ENCODE measurements around the gene KCNE1. TPM values are rescaled to one million over a fixed set of nuclear protein-coding genes. Genes with fewer than 3 reads are reported as not detected.
"Not testable (repeated sequence)": the region's sequence is repeated elsewhere in the genome, so short reads cannot be mapped to it uniquely, and the experiment has no call there.

The KCNE1 gene
- total RNA-seq, 2 experiments from 2014 or later, result 0.15 to 0.26 TPM

- H3K4me3 Mint-ChIP-seq; CTCF ChIA-PET; H3K36me3 Mint-ChIP-seq; H3K4me1 Mint-ChIP-seq; DNase-seq; H3K27ac Mint-ChIP-seq; H3K27me3 Mint-ChIP-seq; H3K9me3 Mint-ChIP-seq (ENCODE audit: low read depth); ATAC-seq: not testable (repeated sequence)
Observed at GRCh38 chr21:34483435-34483834, 28.6 kb downstream of the KCNE1 start.

DNA sequence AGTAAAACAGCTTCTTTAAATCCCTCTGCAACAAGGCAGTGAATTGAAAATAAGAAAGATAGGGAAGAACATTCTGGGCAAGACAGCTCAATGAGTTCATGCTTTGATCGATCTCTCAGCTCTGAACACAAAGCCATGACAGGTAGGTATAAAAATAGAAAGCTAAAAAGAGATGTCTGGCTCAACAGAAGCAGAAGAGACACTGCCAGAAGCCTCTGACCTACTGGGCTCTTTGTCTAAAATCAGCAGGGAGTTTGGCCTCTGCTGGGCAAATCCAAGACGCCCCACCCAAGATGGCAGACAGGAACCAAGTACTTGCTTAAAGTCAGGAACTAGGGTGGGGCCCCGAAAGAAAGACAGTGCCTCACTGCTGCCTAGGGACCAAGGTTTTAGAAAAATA lies 44.7 kb downstream of the KCNE1 start:
- H3K27ac Mint-ChIP-seq; DNase-seq; H3K9me3 Mint-ChIP-seq (ENCODE audit: low read depth); ATAC-seq; H3K27me3 Mint-ChIP-seq; H3K4me1 Mint-ChIP-seq; H3K36me3 Mint-ChIP-seq; CTCF ChIA-PET; H3K4me3 Mint-ChIP-seq: not testable (repeated sequence)

GRCh38 chr21:34459426-34459825 lies 52.6 kb downstream of the KCNE1 start:
- DNase-seq; ATAC-seq; CTCF ChIA-PET; H3K4me1 Mint-ChIP-seq; H3K27me3 Mint-ChIP-seq; H3K36me3 Mint-ChIP-seq; H3K9me3 Mint-ChIP-seq (ENCODE audit: low read depth); H3K4me3 Mint-ChIP-seq; H3K27ac Mint-ChIP-seq: not testable (repeated sequence)

DNA sequence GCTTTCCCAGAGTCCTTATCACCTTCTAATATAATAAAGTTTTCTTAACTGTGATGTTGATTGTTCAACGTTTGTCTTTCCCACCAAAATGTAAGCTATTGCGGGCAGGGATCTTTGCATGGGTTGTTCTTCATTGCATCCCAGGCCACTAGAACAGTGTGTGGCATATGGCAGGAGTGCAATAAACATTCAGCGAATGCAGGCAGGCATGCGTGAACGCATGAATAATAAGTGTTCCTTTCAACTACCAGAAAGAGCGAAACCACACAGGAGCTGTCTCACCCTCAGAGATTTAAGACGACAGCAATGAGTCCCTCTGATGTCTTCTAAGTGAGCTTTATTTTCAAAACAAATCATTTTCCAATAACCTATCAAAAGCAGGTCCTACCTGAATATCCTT lies 53.7 kb downstream of the KCNE1 start:
- ATAC-seq; H3K27me3 Mint-ChIP-seq; H3K36me3 Mint-ChIP-seq; DNase-seq; H3K27ac Mint-ChIP-seq; CTCF ChIA-PET; H3K4me1 Mint-ChIP-seq; H3K4me3 Mint-ChIP-seq; H3K9me3 Mint-ChIP-seq (ENCODE audit: low read depth): not testable (repeated sequence)

- H3K27me3 Mint-ChIP-seq; CTCF ChIA-PET; H3K4me1 Mint-ChIP-seq; H3K4me3 Mint-ChIP-seq; H3K36me3 Mint-ChIP-seq; ATAC-seq; DNase-seq; H3K9me3 Mint-ChIP-seq (ENCODE audit: low read depth); H3K27ac Mint-ChIP-seq: not testable (repeated sequence)
Observed at GRCh38 chr21:34456180-34456579, 55.8 kb downstream of the KCNE1 start.

DNA sequence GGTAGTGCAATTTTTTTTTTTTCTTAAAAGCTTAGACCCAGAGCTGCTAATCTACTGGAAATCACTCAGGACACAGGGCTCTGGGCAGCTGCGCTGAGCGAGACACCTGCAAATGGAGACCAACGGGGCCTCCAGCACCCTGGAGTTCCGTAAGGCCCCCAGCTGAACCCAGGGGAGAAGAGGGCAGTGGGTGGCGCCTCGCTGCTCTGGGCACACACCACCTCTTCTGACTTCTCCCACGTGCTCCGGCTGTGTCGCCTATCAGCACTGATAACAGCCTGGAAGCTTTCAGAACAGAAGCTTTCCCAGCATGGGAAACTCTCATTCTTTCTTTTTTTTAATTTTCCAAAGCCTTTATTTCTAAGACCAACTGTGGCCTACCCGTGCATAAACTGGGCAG lies 56.4 kb downstream of the KCNE1 start:
- H3K36me3 Mint-ChIP-seq; CTCF ChIA-PET; DNase-seq; H3K4me1 Mint-ChIP-seq; H3K9me3 Mint-ChIP-seq (ENCODE audit: low read depth); H3K27me3 Mint-ChIP-seq; H3K4me3 Mint-ChIP-seq; ATAC-seq; H3K27ac Mint-ChIP-seq: not testable (repeated sequence)

DNA sequence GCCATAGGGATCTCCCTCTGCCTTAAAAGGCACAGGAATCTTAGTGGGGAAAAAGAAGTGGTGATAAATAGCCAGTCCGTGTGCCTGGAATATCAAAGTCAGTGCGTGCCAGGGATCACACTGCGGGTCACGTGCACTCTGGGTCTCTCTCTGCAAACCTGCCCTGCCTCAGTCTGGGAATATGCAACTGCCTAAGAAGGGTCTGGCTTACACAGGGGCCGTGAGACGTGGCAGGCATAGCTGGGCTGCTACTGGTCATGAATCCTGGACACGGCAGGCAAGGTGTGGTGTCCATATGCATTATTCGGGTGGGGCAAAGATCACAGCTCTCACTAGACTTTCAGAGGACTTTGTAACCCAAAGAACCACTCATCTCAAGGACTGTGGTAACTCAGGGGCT lies 65.0 kb downstream of the KCNE1 start:
- not testable (repeated sequence) for ATAC-seq

GRCh38 chr21:34443486-34443885 lies 68.5 kb downstream of the KCNE1 start:
- CTCF ChIA-PET; H3K27me3 Mint-ChIP-seq; H3K4me3 Mint-ChIP-seq; DNase-seq; H3K27ac Mint-ChIP-seq; H3K36me3 Mint-ChIP-seq; H3K9me3 Mint-ChIP-seq (ENCODE audit: low read depth); ATAC-seq; H3K4me1 Mint-ChIP-seq: not testable (repeated sequence)

More for the DNA sequence above, 65.0 kb downstream of the KCNE1 start:
- H3K27me3 Mint-ChIP-seq; H3K4me3 Mint-ChIP-seq; H3K9me3 Mint-ChIP-seq (ENCODE audit: low read depth); DNase-seq; H3K4me1 Mint-ChIP-seq; H3K27ac Mint-ChIP-seq; H3K36me3 Mint-ChIP-seq; CTCF ChIA-PET: not testable (repeated sequence)

DNA sequence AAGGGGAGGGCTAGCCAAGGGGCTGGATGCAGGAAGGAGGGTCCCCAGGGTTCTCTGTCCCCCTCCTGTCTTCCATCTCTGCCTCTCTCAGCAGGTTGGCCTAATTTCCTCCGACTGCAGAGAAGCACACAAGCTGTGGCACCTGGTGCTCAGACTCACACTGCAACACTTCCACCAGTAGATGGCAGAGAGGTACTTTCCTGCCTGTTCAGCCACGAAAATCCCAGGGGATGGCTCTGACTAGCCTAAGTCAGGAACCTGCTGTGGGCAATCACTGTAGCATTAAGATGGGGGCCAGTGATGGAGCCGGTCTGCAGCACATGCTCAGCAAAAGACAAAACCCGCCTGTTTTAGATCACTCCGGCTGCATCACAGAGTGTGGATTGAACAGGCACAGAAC lies 82.3 kb downstream of the KCNE1 start:
- H3K9me3 Mint-ChIP-seq (ENCODE audit: low read depth); H3K4me1 Mint-ChIP-seq; DNase-seq; H3K27ac Mint-ChIP-seq; H3K36me3 Mint-ChIP-seq; H3K4me3 Mint-ChIP-seq; ATAC-seq; H3K27me3 Mint-ChIP-seq; CTCF ChIA-PET: not testable (repeated sequence)

DNA sequence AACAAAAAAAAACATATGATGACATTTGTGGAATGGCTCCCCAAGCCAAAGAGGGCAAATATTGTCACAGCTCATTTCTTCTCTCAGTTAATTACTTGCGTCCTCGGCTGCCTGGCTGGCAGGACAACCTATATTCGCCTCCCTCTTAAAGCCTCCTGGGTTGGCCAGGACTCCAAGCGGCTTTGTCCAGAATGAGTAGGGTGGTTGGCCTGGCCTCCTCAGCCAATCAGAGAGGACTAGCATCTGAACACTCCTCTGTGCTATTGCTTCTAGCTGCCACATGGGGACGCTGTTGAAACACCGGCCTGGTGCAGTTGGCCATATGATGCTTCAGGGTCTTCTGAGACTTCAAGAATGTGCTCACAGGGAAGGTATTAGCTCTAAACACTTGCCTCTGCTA lies 83.6 kb downstream of the KCNE1 start:
- DNase-seq; H3K9me3 Mint-ChIP-seq (ENCODE audit: low read depth); H3K27me3 Mint-ChIP-seq; ATAC-seq; H3K4me1 Mint-ChIP-seq; CTCF ChIA-PET; H3K36me3 Mint-ChIP-seq; H3K27ac Mint-ChIP-seq; H3K4me3 Mint-ChIP-seq: not testable (repeated sequence)

DNA sequence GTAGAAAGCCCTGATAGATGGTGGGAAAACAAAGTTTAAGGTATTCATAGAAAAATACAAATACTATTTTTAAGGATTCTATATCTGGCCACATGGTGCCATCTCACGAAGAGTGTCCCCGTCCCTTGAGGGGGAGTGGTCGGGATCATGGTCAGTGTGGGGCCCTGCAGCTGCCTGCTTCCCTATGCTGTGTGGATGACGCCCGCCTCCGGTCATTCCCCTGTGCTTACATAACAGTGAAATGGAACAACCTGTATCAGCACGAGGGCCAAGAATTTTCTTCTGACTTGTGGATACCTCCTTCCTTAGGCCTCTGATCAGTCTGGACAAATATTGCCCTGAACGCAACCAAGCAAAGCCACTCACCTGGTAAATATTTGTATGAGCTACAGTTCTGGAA lies 84.7 kb downstream of the KCNE1 start:
- H3K9me3 Mint-ChIP-seq (ENCODE audit: low read depth); H3K36me3 Mint-ChIP-seq; H3K4me3 Mint-ChIP-seq; ATAC-seq; H3K27ac Mint-ChIP-seq; DNase-seq; CTCF ChIA-PET; H3K4me1 Mint-ChIP-seq; H3K27me3 Mint-ChIP-seq: not testable (repeated sequence)

GRCh38 chr21:34423805-34424204 lies 88.2 kb downstream of the KCNE1 start, which contains the start of gene SMIM34:
TSS of gene SMIM34 (minus strand) at chr21:34423951. CDS start at chr21:34423839, 112 bp downstream.
- H3K36me3 Mint-ChIP-seq; H3K4me1 Mint-ChIP-seq; ATAC-seq; CTCF ChIA-PET; DNase-seq; H3K27ac Mint-ChIP-seq; H3K27me3 Mint-ChIP-seq; H3K4me3 Mint-ChIP-seq; H3K9me3 Mint-ChIP-seq (ENCODE audit: low read depth): not testable (repeated sequence)

GRCh38 chr21:34417448-34418077 lies 94.4 kb downstream of the KCNE1 start:
- H3K27ac Mint-ChIP-seq; H3K4me1 Mint-ChIP-seq; H3K4me3 Mint-ChIP-seq; H3K36me3 Mint-ChIP-seq; DNase-seq; H3K27me3 Mint-ChIP-seq; CTCF ChIA-PET; H3K9me3 Mint-ChIP-seq (ENCODE audit: low read depth): not testable (repeated sequence)
- ATAC-seq, result peak; percentile 65

- H3K36me3 Mint-ChIP-seq; H3K27me3 Mint-ChIP-seq; CTCF ChIA-PET; H3K27ac Mint-ChIP-seq; H3K4me1 Mint-ChIP-seq; ATAC-seq; H3K4me3 Mint-ChIP-seq; DNase-seq; H3K9me3 Mint-ChIP-seq (ENCODE audit: low read depth): not testable (repeated sequence)
Observed at GRCh38 chr21:34407294-34407693, 104.7 kb downstream of the KCNE1 start.

DNA sequence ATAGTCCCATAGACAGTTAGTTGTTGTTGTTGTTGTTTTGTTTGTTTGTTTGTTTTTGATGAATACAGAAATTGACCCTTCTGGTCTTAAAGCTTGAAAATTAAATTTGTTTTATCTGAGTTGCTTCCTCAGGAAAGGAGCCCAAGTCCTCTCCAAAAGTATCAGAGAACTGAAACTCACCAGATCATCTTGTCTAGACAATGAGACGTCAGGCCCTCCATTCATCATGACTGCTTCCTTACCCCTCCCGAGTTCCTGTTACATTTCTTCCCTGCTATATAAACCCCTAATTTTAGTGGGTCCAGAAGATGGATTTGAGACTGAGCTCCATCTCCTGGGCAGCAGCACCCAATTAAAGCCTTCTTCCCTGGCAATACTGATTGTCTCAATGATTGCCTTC lies 105.3 kb downstream of the KCNE1 start:
- CTCF ChIA-PET; H3K9me3 Mint-ChIP-seq (ENCODE audit: low read depth); H3K4me3 Mint-ChIP-seq; ATAC-seq; H3K36me3 Mint-ChIP-seq; H3K27me3 Mint-ChIP-seq; H3K4me1 Mint-ChIP-seq; DNase-seq; H3K27ac Mint-ChIP-seq: not testable (repeated sequence)

Measured in activated CD8-positive, alpha-beta memory T cell treated with anti-CD3 and anti-CD28 coated beads, Interleukin-2, amount 10 ng/mL, durations not matched to agents 7 days and 5 days (primary cell).